ENCODE results near the gene MCM5. TPM values are rescaled to one million over a fixed set of nuclear protein-coding genes. Genes with fewer than 3 reads are reported as not detected.
A peak's percentile ranks its signal among the peaks of the same experiment; 100 is the strongest.

MCM5 gene
- total and polyA plus RNA-seq, 4 donors: 6.7 to 104 (median 8.8) TPM

GRCh38 chr22:35411102-35411501 is 11.2 kb downstream of the MCM5 start:
- Histone ChIP-seq H3K4me1 (ENCODE audit: control insufficient read depth in 4 of 4, insufficient read depth in 4 of 4, low read length in 3 of 4) (peaks cover 0 to 2% (median 0%) of the 10 kb centered on the region in 4 donors), H3K27ac (ENCODE audit: low read depth in 1 of 2, low read length in 2 of 2) (no peak overlapping the region), H3K4me3 (ENCODE audit: low read depth in 1 of 3, low read length in 3 of 3) (no peak overlapping the region), H3K9me3 (ENCODE audit: control insufficient read depth in 4 of 4, low read length in 3 of 4) (no peaks in the 10 kb centered on the region), H3K36me3 (ENCODE audit: control insufficient read depth in 4 of 4, insufficient read depth in 3 of 4, low read depth in 1 of 4, low read length in 3 of 4) (peaks cover 8 to 70% (median 17%) of the 10 kb centered on the region in 4 donors), H3K27me3 (ENCODE audit: control insufficient read depth in 4 of 4, insufficient read depth in 4 of 4, low read length in 3 of 4) (no peaks in the 10 kb centered on the region), H3K9ac (ENCODE audit: low read depth in 1 of 2, low read length in 2 of 2) (no peak overlapping the region)
- DNase-seq (ENCODE audit: low spot score): no peak
- TF ChIP-seq GABPA (IDR thresholded peaks at IDR 0.05 in 1 of 2, conservative IDR thresholded peaks at IDR 0.05 in 1 of 2): no peak
- peak in 1 of 2 donors; percentile 38 for TF ChIP-seq RAD21 (IDR thresholded peaks at IDR 0.05)
- TF ChIP-seq CTCF (IDR thresholded peaks at IDR 0.05; ENCODE audit: low read depth, low read length, missing input control): peak; percentile 16
- 85% methylated on average over 7 of the region's 7 CpGs for WGBS

GRCh38 chr22:35413624-35414023 is 13.7 kb downstream of the MCM5 start:
- Histone ChIP-seq H3K27me3 (ENCODE audit: control insufficient read depth in 4 of 4, insufficient read depth in 4 of 4, low read length in 3 of 4) (no peaks in the 10 kb centered on the region), H3K27ac (ENCODE audit: low read depth in 1 of 2, low read length in 2 of 2) (no peak overlapping the region), H3K36me3 (ENCODE audit: control insufficient read depth in 4 of 4, insufficient read depth in 3 of 4, low read depth in 1 of 4, low read length in 3 of 4) (peaks cover 8 to 67% (median 12%) of the 10 kb centered on the region in 4 donors), H3K4me3 (ENCODE audit: low read depth in 1 of 3, low read length in 3 of 3) (no peak overlapping the region), H3K9me3 (ENCODE audit: control insufficient read depth in 4 of 4, low read length in 3 of 4) (no peaks in the 10 kb centered on the region), H3K9ac (ENCODE audit: low read depth in 1 of 2, low read length in 2 of 2) (no peak overlapping the region), H3K4me1 (ENCODE audit: control insufficient read depth in 4 of 4, insufficient read depth in 4 of 4, low read length in 3 of 4) (peaks cover 0 to under 1% (median 0%) of the 10 kb centered on the region in 4 donors)
- WGBS: 98% methylated on average over 4 of the region's 4 CpGs
- TF ChIP-seq SP1 (IDR thresholded peaks at IDR 0.05) (no peak), JUND (IDR thresholded peaks at IDR 0.05) (no peak), GABPA (IDR thresholded peaks at IDR 0.05 in 1 of 2, conservative IDR thresholded peaks at IDR 0.05 in 1 of 2) (no peak), CTCF (IDR thresholded peaks at IDR 0.05; ENCODE audit: low read depth, low read length, missing input control) (no peak), EGR1 (IDR thresholded peaks at IDR 0.05; ENCODE audit: low read depth in 2 of 2) (no peak), HNF4A (conservative IDR thresholded peaks at IDR 0.05) (no peak), TAF1 (conservative IDR thresholded peaks at IDR 0.05) (no peak), RXRA (IDR thresholded peaks at IDR 0.05) (no peak), REST (IDR thresholded peaks at IDR 0.05) (no peak), MAX (IDR thresholded peaks at IDR 0.05) (no peak), ATF3 (IDR thresholded peaks at IDR 0.05) (no peak), FOXA2 (IDR thresholded peaks at IDR 0.05) (no peak), HNF4G (IDR thresholded peaks at IDR 0.05) (no peak), RAD21 (IDR thresholded peaks at IDR 0.05) (no peak), NR2F2 (IDR thresholded peaks at IDR 0.05) (no peak), YY1 (IDR thresholded peaks at IDR 0.05) (no peak), ZBTB33 (IDR thresholded peaks at IDR 0.05) (no peak), FOXA1 (IDR thresholded peaks at IDR 0.05) (no peak)
- no peak for DNase-seq (ENCODE audit: low spot score)

Data from liver (tissue), 9 donors.